Hindlimb muscle (tissue), 1 donor: ENCODE measurements around the gene GPRIN1. TPM values are rescaled to one million over a fixed set of nuclear protein-coding genes. Genes with fewer than 3 reads are reported as not detected.
"Not testable (repeated sequence)": the region's sequence is repeated elsewhere in the genome, so short reads cannot be mapped to it uniquely, and the experiment has no call there.

Source experiments
- DNase-seq: peaks from one replicate; pipeline ENCODE4 v3.0.0-alpha.2; 2013
- polyA plus RNA-seq: library from polyadenylated mRNA; unstranded; fragments of 120-200 nt; gene quantifications from one replicate; pipeline ENCODE4 v1.2.1, GENCODE V29; 2013; ENCODE audit not compliant: insufficient read length

Gene GPRIN1
- polyA plus RNA-seq, 1 donor: 0.75 TPM

GRCh38 chr5:176570044-176570443 is 39.9 kb downstream of the GPRIN1 start:
- DNase-seq: no peak

- DNase-seq: no peak
These were observed 41.3 kb downstream of the GPRIN1 start for GRCh38 chr5:176568657-176569056.

DNA sequence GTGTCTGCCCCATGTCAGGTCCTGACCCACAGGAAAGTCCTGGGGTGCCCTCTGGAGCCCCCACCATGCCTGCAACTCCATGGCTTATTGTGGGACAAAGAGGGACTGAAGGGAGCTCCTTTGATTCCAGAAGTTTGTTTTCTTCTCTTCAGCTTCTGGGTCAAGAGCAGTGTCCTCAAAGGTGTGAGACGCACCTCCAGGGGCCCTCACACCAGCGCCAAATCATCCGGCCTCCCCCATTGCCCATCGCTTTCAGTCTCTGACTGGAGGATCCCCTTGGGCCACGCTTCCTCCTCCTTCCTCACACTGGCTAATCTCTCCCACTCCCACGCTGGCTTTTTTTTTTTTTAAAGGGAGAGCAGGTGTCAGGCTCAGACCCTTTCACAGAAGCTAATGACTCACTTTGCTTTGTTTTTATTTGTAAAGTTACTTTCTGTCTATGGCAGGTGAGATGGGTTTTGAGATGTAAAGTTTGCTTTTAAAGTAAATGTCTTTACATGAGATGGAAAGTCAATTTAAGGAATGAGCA is 44.1 kb downstream of the GPRIN1 start:
- no peak for DNase-seq

DNA sequence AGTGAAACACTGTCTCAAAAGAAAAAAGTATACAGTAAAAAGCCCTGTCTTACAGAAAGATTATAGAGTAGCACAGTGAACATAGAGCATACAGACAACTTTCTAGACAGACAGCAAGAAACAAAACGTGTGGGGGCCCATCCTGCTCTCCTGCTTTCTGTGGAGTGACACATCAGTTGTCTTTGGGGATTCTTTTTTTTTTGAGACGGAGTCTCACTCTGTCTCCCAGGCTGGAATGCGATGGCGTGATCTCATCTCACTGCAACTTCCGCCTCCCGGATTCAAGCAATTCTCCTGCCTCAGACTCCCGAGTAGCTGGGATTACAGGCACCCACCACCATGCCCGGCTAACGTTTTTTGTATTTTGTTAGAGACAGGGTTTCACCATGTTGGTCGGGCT is 46.0 kb downstream of the GPRIN1 start:
- no peak for DNase-seq

DNA sequence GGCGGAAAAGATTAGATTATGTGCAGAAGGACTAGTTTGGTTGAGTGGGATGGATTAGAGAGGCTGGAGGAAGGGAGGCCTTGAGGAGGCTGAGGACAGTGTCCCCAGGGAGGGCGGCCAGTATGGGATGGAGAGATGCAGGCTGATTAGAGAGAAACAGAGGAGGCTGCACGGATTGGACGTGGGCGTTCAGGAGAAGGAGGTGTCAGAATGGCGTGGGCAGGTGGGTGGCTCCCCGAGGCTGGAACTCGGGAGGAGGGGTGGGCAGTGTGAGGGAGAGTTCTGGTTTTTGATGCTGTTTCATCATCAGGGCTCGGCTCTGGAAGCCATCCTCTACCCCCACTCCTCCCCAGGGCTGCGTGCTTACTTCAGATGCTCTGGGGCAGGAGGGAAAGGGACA is 47.8 kb downstream of the GPRIN1 start:
- no peak for DNase-seq

GRCh38 chr5:176561259-176561658 is 48.7 kb downstream of the GPRIN1 start:
- DNase-seq: no peak

GRCh38 chr5:176560364-176560763 is 49.6 kb downstream of the GPRIN1 start:
- no peak for DNase-seq

DNA sequence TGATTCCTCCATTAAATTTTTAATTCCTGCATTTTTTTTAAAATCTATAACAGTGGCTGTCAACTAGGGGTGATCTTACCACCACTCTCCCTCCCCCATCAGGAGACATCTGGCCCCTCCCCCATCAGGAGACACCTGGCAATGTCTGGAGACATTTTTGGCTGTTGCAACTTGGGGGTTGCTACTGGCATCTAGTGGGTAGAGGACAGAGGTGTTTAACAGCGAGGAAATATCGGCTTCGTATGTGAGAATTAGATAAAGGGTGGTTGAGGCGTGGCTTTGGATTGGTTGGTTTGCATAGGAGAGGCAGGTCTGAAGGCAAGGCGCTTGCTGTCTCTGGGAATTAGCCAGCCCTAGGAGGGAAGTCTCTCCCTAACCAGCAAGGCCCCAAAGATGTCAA is 50.3 kb downstream of the GPRIN1 start:
- no peak for DNase-seq

- DNase-seq: no peak
These were observed 52.1 kb downstream of the GPRIN1 start for GRCh38 chr5:176557846-176558245.

- DNase-seq: no peak
These were observed 56.5 kb downstream of the GPRIN1 start for GRCh38 chr5:176553260-176554085.

DNA sequence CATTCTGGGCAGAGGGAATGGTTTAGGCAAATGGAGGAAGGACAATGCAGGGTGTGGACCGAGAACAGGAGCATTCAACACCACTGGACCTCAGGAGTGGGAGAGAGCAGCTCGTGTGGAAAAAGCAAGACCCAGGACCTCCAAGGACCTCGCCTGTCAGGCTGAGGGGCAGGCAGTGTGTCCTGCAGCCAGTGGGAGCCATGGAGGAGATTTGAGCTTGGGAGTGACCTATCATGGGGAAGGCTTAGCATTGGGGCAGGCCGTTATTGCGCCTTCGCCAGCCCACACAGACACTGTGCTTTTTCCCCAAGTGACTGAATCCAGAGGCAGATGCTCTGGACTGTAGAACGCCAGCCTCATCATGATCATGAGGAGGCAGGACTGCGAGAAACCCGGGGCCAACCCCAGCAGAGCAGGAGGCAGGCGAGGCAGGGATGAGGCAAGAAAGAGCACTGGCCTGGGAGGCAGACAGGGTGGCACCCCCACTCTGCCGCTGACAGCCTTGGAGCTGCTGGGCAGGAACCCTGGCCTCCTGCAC is 57.6 kb downstream of the GPRIN1 start:
- DNase-seq: no peak

- DNase-seq: not testable (repeated sequence)
These were observed 59.0 kb downstream of the GPRIN1 start for GRCh38 chr5:176550937-176551336.

DNA sequence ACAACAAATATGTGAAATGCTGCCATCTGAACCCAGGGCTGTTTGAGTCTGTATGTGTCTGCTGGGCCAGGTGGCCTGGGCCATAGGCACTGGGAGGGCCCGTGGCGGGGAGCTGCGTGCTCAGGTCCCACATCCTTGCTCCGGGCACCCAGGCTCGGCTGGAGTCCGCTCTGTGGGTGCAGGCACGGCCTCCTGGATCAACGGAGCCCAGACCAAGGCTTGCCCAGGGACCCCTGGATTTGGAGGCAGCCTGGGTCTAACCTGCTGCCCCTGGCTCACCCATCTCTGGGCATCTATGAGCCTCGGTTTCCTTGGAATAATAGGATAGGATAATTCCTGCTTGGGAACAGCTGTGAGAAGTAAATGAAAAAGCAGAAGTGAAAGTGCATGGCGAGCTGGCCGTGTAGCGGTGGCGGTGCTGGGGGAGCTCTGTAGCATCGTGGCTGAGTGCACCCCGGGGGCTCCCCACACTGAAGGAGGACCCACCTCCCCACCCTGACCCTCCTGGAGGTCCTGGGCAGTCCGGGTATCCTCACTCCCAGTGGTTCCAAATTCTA is 59.6 kb downstream of the GPRIN1 start:
- DNase-seq: no peak

DNA sequence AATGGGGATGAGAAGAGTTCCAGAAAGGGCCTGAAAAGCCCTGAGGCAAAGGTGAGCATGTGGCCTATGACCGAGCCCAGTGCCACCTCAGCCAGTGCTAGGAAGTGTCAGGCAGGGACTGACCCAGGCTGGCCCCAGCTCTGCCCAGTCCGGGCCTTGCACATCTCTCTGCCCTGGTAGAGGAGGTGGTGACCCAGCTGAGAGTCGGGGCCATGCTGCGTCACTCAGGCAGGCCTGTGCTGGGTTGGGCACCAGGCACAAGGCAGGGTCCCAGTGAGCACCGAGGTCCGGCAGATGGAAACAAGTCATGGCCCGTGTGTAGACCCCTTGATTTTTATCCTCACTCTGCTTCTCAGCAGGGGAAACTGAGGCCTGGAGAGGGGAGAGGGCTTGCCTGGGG is 60.1 kb downstream of the GPRIN1 start:
- DNase-seq: no peak

- DNase-seq: no peak
These were observed 61.0 kb downstream of the GPRIN1 start, which contains the start of gene CDHR2 for GRCh38 chr5:176548967-176549444. TSS of gene CDHR2 (plus strand) at chr5:176549342. CDS start at chr5:176565353, 16,011 bp downstream.

DNA sequence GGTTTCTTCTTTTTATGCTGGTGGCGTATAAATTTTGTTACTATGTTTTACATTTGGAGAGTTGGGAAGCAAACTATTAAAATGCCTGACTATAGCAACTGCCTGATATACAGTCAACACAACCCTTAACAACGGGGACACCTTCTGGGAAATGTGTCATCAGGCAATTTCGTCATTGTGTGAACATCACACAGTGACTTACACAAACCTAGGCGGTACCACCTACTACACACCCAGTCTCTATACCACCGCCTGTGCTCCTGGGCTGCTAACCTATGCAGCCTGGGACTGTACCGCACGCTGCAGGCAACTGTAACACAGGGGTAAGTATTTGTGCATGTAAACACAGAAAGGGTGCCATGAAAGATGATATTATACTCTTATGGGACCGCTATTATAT is 62.2 kb downstream of the GPRIN1 start:
- no peak for DNase-seq

Other genes starting within 250 kb of the GPRIN1 start
- gene KIAA1191, start 248.4 kb downstream of the GPRIN1 start, polyA plus RNA-seq: 60.5 TPM
- 12.1 TPM for gene ARL10, start 244.7 kb downstream of the GPRIN1 start, polyA plus RNA-seq
- gene NOP16, start 221.6 kb downstream of the GPRIN1 start, polyA plus RNA-seq: 30.3 TPM
- gene HIGD2A, start 221.4 kb downstream of the GPRIN1 start, polyA plus RNA-seq: 203 TPM
- gene CLTB, start 193.6 kb downstream of the GPRIN1 start, polyA plus RNA-seq: 52.0 TPM
- 26.0 TPM for gene FAF2, start 161.8 kb downstream of the GPRIN1 start, polyA plus RNA-seq
- 35.5 TPM for gene RNF44, start 72.8 kb downstream of the GPRIN1 start, polyA plus RNA-seq
- gene CDHR2, start 60.8 kb downstream of the GPRIN1 start, polyA plus RNA-seq: 0.17 TPM
- not detected for gene SNCB, start 20.4 kb upstream of the GPRIN1 start, polyA plus RNA-seq
- 0.12 TPM for gene EIF4E1B, start 20.5 kb upstream of the GPRIN1 start, polyA plus RNA-seq
- gene TSPAN17, start 37.3 kb upstream of the GPRIN1 start, polyA plus RNA-seq: 26.6 TPM
- 1.1 TPM for gene UNC5A, start 200.4 kb upstream of the GPRIN1 start, polyA plus RNA-seq